GM18907 (cell line): Measurements from ENCODE around the gene AKT1S1.
A peak's percentile ranks its signal among the peaks of the same experiment; 100 is the strongest.
"Not testable (repeated sequence)": the region's sequence is repeated elsewhere in the genome, so short reads cannot be mapped to it uniquely, and the experiment has no call there.

Experiments used
- ATAC-seq: cut with Tn5 transposase; IDR thresholded peaks from one replicate; pipeline ENCODE4 v1.9.1; 2021; ENCODE audit warnings: mild to moderate bottlenecking, moderate library complexity; ENCODE audit not compliant: unreplicated experiment

AKT1S1 gene

DNA sequence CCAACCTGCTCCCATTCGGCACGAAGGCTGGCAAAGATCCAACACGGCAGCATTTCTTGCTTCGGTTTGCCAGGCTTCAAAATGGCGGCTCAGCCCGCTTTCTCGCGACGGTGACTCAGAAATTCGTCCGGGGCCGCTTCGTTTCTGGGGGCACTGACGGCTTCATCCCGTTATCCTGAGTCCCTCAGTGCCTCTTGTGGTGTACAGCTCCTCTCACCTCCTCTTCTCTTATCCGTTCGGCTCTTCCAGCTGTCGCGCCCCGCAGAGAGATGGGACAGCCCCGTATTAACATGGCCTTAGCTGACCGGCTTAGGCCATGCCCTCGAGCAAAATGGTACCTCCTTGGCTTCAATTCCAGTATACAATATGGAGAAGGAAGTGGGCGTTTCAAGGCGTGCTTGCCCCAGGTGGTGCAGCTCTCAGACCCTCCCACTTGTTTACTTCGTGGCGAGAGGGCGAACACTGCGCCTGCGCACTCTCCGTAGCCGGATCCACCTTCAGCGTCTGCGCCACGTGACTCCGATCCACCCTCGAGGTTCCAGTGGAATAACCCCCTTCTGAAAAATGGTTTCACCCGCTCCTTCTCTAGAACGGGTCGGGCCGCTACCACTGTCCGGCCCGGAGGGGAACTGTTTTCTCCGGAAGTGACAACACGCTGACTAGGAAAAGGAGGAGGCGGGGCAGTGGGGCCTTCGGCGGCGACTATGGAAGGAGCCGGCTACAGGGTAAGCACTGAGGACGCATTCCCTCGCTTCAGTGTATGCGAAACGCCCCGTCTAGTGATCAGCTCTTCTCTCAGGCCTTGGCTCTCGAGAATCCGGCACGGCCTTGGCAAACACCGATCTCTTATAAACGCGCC lies at the start of gene AKT1S1, which contains the start of gene TBC1D17:
Gene AKT1S1, minus strand, starts transcription at position 336 of the 859 bp plus-strand sequence. CDS start 4,060 bp downstream, outside the sequence.
Gene TBC1D17, plus strand, starts transcription at position 683 of the 859 bp plus-strand sequence. Its CDS starts 22 bp downstream, at position 705.
- peak; percentile 67 for ATAC-seq

- ATAC-seq: no peak
Measured at GRCh38 chr19:49926515-49926914, 49.4 kb upstream of the AKT1S1 start.

GRCh38 chr19:49925486-49925885 lies 48.3 kb upstream of the AKT1S1 start:
- no peak for ATAC-seq

DNA sequence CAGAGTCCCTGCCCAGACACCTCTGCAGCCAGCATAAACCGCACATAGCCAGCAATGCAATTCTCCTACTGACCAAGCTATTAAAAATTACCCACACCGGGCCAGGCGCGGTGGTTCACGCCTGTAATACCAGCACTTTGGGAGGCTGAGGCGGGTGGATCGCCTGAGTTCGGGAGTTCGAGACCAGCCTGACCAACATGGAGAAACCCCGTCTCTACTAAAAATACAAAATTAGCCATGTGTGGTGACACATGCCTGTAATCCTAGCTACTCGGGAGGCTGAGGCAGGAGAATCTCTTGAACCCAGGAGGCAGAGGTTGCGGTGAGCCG lies 47.7 kb upstream of the AKT1S1 start:
- not testable (repeated sequence) for ATAC-seq

GRCh38 chr19:49924004-49924880 lies 47.1 kb upstream of the AKT1S1 start:
- ATAC-seq: no peak

GRCh38 chr19:49923055-49924003 lies 46.2 kb upstream of the AKT1S1 start:
- ATAC-seq: no peak

GRCh38 chr19:49921871-49922795 lies 45.0 kb upstream of the AKT1S1 start:
- no peak for ATAC-seq

DNA sequence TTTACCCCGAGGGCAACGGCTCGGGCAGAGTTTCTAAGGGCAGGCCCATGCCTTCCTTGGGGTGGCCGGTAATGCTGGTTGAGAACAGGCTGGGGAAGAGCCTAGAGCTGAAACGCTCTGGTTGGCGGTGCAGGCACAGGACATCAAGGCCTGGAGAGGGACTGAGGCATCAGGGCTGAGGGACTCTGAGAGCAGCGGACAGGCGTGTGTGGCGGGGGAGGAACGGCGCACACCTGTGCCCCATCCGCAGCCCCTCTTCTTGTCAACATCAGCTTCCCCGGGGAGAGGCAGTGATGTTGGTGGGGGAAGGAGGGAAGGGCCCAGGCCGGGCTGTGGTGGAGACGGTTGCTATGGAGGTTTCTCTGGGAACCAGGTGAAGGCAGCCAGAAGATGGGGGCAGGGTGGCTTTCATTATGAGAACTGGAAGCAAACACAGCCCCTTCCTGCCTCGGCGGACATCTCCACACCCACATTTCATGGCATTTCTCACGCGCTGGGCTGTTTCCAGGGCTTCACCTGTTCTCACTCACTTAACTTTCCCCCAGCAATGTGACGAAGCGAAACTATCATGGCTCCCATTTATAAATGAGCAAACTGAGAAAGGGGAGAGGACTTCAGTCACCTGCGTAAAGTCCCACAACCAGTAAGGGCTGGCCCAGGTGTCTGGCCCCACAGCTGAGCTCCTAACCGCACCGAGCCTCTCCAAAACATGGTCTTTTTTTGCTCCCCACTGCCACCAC lies 43.6 kb upstream of the AKT1S1 start:
- ATAC-seq: no peak

- no peak for ATAC-seq
Measured at GRCh38 chr19:49918089-49918488, 40.9 kb upstream of the AKT1S1 start.

DNA sequence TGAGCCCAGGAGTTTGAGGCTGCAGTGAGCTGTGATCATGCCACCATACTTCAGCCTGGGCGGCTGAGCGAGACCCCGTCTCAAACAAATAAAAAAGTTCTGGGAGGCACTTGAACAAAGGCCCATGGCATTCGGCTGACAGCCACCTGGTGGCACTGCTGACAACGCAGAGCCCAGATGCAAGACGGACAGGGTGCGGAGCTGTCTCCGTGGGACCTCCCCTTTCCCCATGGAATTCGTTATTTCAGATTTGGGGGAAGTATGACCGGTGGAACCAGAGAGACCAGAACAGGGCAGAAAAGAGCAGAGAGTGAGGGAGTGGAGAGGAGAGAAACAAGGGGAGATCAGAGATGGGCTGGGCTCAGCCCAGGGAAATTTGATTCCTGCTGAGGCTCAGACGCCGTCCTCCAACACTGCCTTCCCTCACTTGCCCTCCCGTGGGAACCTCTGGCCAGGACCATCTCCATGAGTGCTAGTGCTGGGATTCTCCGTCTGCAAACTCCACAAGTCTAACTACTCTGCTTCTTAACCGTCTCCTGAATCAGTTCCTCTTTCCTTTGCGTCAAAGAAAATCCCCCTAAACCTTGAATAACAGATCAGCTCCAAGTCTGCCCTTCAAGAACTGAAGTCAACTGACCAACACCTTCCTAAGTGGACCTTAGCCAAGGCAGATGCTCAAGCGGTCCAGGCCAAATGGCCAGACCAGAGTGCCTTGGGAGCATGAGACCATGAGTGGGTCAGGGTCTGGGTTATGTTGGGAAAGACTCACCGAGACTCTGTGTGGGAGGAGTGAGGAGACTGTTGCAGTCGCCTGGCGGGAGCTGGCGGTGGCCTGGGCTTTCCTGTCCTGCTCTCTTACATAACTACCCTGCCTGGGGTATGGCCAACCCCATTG lies 39.9 kb upstream of the AKT1S1 start:
- no peak for ATAC-seq

GRCh38 chr19:49915271-49915670 lies 38.1 kb upstream of the AKT1S1 start:
- no peak for ATAC-seq

DNA sequence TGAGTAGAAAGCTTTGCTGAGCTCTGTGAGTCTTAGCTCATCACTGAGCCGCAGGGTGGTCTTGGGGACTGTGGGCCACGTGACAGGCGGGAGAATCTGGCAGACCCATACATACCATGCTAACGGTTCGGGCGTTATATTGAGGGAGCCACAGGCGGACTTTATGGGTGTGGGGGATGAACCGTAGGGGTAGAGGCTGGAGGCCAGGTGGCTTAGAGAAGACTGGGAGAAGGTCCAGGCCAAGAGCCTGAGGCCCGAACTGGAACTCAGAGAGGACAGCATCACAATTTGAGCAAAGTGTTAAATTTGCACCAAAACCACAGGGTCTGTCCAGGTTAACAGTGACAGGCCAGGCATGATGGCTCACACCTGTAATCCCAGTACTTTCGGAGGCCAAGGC lies 36.6 kb upstream of the AKT1S1 start:
- no peak for ATAC-seq

DNA sequence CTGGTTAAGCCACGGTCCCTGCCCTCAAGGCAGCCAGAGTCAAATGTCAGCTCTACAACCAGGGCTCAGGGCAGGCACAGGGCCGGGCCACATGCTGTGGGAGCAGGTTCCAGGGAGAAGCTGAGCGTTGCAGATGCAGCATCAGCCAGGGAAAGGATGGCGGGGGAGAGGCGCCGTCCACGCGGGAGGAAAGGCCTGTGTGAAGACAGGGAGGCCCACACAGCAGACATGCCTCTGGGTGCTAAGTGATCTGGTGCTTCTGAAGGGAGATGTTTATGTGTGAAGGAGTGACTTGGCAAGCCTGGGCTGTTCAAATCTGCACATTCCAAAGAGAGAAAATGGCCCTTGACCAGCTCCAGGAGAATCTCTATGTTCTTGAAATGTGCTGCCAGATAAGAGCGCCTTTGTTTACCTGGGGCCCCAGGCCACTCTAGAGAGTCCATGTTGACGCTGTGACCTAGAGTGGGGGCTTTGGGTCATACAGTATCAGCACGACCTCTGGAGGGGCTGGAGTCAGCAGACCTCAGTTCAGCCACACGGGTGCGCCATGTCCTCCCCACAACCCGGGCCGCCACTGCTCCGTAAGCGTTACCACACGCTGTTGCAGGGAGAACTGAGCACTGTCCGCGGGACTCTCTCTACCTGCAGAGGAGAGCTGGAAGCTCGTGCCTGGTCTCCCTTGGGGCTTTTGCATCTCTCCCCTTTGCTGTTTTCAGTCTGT lies 36.0 kb upstream of the AKT1S1 start:
- ATAC-seq: no peak

GRCh38 chr19:49911381-49912145 lies 34.4 kb upstream of the AKT1S1 start:
- peak; percentile 49 for ATAC-seq

- no peak for ATAC-seq
Measured at GRCh38 chr19:49910179-49910578, 33.0 kb upstream of the AKT1S1 start.
